DOHH2 (cell line): Measurements from ENCODE around the gene MID2.
"Not testable (repeated sequence)": the region's sequence is repeated elsewhere in the genome, so short reads cannot be mapped to it uniquely, and the experiment has no call there.

Experiments used
- CTCF ChIP-seq: fragments of 200-600 bp; sonication (generic); IDR thresholded peaks from one replicate; pipeline ENCODE4 v1.5.1; 2014; ENCODE audit warnings: antibody characterized with exemption, mild to moderate bottlenecking, low read depth, low read length; ENCODE audit not compliant: poor library complexity, severe bottlenecking
- EZH2phosphoT487 ChIP-seq: fragments of 200-600 bp; sonication (generic); IDR thresholded peaks from 2 replicates; pipeline ENCODE4 v1.6.1; 2017; ENCODE audit warnings: borderline replicate concordance, mild to moderate bottlenecking, antibody characterized with exemption, low read length, moderate library complexity, mixed read lengths

- not testable (repeated sequence) for TF ChIP-seq CTCF, EZH2phosphoT487
Measured at GRCh38 chrX:107955337-107955736, 129.7 kb downstream of the MID2 start.
